Measurements from ENCODE around the gene JAKMIP1.

JAKMIP1 gene

GRCh38 chr4:6200011-6200921, at the start of gene JAKMIP1:
JAKMIP1 (minus strand) TSS chr4:6200549; CDS start chr4:6112850, 87,699 bp downstream.
- in situ Hi-C loops (cut with MboI; ENCODE audit: low pct_unique_long_range_greater_than_20kb, low sequenced_read_pairs): no loop called here
- no peak for DNase-seq

GRCh38 chr4:6248394-6248793, 48.0 kb upstream of the JAKMIP1 start:
- in situ Hi-C loops (cut with MboI; ENCODE audit: low pct_unique_long_range_greater_than_20kb, low sequenced_read_pairs): no loop called here
- DNase-seq: no peak

DNA sequence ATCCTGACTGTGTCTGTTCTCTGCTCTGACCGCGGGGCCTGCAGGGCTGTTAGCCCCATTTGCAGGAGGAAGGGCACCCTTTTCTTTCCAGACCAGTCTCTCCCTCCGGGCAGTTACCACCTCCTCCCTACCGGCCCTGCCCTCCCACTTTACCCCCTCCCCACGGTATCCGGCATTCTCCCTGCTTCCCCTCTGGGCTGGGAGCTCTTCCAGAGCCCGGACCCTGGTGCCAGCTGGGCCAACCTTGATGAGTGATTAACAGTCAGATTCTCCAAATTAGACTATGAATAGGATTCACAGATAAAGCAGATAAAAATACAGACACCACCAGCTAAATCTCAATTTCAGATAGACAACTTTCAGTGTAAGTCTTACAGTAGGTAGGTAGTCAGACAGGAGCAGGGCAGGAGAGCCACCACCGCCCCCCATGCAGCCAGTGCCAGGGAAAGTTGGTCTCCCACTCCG, 45.9 kb upstream of the JAKMIP1 start:
- in situ Hi-C loops (cut with MboI; ENCODE audit: low pct_unique_long_range_greater_than_20kb, low sequenced_read_pairs): no loop called here
- DNase-seq: no peak

DNA sequence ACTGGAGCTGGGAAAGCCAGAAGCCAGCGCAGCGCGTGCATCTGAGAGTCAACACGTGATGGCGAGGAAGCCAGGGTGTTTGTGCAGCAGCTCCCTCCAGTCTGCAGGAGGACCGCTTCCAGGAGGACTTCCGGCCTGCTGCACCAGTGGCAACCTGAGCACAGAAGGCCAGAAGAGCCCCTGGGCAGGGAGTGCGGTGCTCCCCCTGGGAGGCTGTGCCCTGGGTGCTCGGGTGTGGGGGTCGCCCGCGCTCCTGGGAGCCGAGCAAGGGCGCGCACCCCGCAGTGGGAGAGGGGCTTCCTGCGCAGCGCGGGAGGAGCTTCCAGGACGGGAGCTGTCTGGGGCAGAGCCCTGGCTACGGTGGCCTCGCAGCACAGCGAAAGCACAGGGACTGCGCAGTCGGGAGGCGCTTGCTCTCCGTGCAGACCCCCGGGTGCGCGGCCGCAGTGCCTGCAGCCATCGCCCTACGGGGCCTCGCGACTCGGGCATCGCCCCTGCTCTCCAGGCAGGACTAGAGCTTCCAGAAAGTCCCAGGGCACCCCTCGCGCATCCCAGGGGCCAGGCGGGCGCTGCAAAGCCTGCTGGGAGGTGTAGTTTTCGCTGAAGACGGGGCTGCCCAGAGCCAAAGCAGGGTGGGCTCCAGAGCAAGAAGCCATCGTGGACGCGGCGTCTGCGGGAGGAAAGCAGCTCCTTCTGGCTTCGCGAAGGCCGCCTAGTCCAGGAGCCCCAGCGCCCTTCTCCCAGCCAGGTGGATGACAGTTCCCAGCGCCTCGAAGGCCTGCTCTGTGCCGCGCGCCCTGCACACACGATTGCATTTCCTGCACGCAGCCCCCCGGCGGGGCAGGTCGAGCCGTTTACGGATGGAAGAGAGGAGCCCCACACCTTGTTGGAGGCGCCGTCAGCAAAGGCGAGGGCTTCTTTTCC, 45.2 kb upstream of the JAKMIP1 start:
- in situ Hi-C loops (cut with MboI; ENCODE audit: low pct_unique_long_range_greater_than_20kb, low sequenced_read_pairs): no loop called here
- no peak for DNase-seq

- in situ Hi-C loops (cut with MboI; ENCODE audit: low pct_unique_long_range_greater_than_20kb, low sequenced_read_pairs): no loop called here
- no peak for DNase-seq
These were observed 42.1 kb upstream of the JAKMIP1 start for GRCh38 chr4:6242271-6243029.

DNA sequence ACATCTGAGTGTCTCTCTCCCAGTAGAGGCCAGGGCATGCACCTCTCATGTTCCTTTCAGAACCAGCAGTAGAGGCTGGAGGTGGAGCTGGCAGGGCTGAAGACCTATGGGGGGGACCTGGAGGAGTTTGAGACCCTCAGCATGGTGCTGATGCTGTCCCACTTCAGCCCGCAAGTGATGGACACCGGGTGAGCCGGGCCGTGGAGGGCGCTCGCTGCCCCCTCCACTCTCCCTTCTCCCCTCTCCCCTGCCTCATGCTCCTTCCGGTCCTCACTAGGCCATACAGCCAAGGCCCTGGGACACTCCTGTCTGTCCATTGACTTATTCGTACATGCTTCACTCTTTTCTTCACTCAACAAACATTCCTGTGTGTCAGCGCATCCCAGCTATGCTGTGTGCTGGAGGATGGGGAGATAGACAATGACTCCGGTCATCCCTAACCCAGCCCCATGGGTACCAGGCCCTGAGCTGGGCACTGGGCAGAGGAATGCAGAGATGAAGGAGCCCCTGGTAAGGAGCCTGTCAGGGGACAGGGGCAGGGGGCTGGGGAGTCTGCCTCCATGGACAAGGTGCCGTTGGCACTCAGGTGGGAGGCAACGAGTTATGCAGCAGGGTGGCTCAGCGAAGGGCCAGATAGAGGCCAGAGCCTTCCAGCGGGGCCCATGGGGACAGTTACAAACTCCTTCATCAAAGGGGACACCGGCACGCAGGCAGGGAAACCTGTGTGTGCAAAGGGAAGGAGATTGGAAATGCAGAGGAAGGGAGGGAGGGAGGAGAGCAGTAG, 40.9 kb upstream of the JAKMIP1 start:
- in situ Hi-C loops (cut with MboI; ENCODE audit: low pct_unique_long_range_greater_than_20kb, low sequenced_read_pairs): no loop called here
- DNase-seq: no peak

DNA sequence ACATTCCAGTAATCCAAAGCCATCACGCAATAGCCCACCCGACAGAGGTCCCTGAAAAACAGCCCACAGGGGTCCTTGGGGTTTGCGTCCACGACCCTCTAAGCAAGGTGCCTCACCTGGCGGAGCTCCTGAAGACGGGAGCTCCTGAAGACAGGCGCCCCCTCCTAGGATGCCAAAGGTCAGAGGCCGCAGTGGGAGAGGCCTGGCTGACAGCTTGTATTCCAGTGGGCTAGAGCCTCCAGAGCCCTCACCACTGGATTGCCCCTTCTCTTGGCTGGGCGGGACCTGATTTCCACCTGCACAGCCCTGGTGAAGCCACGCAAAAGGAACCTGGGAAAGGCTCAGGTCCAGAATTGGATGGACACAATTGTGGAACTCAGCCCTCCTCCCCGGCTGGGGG, 39.6 kb upstream of the JAKMIP1 start:
- DNase-seq: no peak
- in situ Hi-C loops (cut with MboI; ENCODE audit: low pct_unique_long_range_greater_than_20kb, low sequenced_read_pairs): no loop called here

- in situ Hi-C loops (cut with MboI; ENCODE audit: low pct_unique_long_range_greater_than_20kb, low sequenced_read_pairs): no loop called here
- DNase-seq: no peak
These were observed 39.1 kb upstream of the JAKMIP1 start for GRCh38 chr4:6239486-6239885.

DNA sequence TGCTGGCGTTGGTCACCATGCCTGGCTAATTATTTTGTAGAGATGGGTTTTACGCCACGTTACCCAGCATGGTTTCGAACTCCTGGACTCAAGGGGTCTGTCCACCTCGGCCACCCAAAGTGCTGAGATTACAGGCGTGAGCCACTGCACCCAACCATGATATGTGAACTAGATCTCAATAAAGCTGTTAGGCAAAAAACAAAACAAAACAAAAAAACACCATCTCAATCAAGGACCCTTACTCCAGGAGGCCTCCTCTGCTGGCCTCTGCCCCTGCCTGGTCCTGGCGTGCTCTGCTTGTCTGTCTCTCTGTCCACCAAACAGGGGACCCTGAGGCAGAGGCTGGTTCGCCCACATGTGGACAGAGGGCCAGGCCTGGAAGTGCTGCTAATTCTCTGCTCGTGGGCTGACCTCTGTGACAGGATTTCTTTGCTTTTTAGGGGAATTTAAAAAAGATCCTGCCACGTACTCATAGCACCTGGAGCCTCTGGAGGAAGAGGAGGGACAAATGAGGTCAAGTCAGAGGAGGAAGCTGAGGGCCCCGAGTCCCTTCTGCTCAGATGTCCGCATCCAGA, 36.6 kb upstream of the JAKMIP1 start:
- no peak for DNase-seq
- in situ Hi-C loops (cut with MboI; ENCODE audit: low pct_unique_long_range_greater_than_20kb, low sequenced_read_pairs): no loop called here

DNA sequence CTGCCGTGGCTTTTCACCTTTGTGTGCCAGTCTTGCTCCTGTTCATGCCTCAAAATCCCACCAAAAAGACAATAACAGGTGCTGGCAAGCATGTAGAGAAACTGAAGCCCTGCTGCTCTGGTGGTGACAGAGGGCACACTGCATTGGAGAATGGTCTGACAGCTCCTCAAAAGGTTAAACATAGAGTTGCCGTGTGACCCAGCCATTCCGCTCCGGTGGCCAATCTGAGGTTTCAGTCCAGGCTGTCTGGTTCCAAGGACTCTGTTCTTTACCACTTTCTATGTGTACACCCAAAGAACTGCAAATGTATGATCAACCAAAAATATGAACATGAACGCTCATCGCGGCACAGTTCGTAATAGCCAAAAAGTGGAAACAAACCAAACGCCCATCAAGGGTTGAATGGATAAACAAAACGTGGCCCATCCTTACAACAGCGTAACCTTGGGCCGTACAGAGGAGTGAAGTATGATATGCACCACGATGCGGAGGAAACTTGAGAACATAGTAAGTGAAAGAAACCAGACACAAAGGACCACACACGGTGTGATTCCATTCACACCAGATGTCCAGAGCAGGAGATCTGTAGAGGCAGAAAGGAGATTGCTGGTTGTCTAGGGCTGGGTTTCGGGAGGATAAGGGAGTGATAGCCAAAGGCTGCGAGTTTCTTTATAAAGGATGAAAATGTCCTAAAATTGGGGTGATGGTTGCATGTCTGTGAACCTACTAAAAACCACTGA, 35.7 kb upstream of the JAKMIP1 start:
- in situ Hi-C loops (cut with MboI; ENCODE audit: low pct_unique_long_range_greater_than_20kb, low sequenced_read_pairs): no loop called here
- DNase-seq: no peak

GRCh38 chr4:6235012-6235411, 34.7 kb upstream of the JAKMIP1 start:
- DNase-seq: no peak
- in situ Hi-C loops (cut with MboI; ENCODE audit: low pct_unique_long_range_greater_than_20kb, low sequenced_read_pairs): no loop called here

DNA sequence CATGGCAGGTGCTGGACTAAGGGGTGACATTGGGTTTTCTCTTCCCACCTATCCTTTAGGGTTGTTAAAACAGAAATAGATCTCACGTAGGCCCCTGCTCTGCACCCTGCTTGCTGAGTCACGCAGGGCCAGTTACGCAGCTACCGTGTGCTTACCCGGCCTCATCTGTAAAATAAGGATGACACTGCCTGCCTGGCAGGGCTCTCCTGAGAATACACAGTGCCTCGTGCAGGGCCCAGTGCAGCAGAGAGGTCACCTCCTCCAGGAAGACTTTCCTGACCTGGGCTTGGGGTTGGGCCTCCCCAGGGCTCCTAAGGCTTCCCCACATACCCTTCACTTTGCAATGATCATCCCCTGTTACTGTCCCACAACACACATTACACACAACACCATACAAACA, 33.6 kb upstream of the JAKMIP1 start:
- DNase-seq: no peak
- in situ Hi-C loops (cut with MboI; ENCODE audit: low pct_unique_long_range_greater_than_20kb, low sequenced_read_pairs): no loop called here

DNA sequence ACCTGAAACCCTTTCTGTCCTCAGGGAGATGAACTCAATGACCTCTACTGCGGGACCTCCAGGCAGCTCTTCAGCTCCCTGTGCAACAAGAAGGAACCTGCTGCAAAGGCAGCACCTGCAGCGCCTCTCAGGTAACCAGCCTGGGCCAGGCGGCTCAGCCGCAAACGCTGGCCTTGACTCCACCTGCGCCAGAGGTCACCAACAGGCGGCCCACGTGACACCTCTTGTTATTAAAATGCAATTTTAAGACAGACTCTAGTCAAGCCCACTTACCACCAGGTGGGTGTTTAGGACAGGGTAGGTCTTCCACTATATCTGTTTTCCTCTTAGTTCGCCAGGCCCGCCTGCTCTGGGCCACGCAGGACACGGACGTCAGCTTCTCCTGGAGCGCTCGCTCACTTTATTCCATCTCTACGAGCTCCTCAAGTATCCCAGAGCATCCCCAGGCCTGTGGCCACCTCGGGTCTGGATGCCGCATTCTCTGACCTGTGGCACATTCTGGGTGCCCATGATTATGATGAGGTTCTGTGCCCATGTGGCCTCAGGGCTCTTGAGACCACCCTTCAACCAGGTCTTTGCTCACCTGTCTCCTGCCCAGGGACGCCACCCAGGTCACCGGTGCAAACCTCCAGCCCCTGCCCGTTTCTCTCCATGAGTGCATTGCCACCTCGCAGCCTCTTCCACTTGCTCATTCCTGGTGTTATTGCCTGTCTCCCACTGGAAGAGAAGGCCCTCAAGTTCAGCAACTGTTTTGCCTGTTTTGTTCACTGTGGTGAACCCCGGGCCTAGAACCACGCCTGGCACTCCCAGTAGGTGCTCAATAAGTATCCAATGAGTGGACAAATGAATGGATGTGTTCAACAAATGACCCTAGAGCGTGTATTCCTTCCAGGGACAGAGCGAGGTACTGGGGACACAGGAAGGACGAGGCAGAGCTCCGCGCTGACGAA, 32.8 kb upstream of the JAKMIP1 start:
- DNase-seq: no peak
- in situ Hi-C loops (cut with MboI; ENCODE audit: low pct_unique_long_range_greater_than_20kb, low sequenced_read_pairs): no loop called here

DNA sequence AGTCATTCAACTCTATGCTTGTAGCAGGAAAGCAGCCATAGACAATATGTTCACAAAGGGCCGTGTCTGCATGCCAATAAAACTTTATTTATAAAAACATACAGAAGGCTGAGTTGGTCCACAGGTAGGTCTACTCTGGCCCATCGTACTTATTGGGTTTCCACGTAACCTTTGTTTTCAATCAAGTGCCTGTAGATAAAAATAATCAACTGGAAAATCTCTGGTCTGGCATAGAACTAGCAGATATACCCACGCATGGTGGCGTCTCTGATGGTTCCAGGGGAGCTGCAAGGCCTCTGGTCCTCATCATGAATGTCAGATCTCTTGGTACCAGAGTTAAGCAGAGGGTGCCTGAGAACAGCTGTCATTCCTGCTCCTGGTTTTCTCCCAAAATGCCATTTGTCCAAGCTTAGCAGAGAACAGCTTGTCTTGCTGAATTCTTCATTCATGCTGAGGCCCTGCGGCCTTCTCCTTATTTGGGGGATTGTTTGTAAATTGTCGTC, 31.4 kb upstream of the JAKMIP1 start:
- in situ Hi-C loops (cut with MboI; ENCODE audit: low pct_unique_long_range_greater_than_20kb, low sequenced_read_pairs): no loop called here
- DNase-seq: no peak

- in situ Hi-C loops (cut with MboI; ENCODE audit: low pct_unique_long_range_greater_than_20kb, low sequenced_read_pairs): no loop called here
- no peak for DNase-seq
These were observed 30.7 kb upstream of the JAKMIP1 start for GRCh38 chr4:6230827-6231662.

GRCh38 chr4:6230502-6230785, 30.1 kb upstream of the JAKMIP1 start:
- in situ Hi-C loops (cut with MboI; ENCODE audit: low pct_unique_long_range_greater_than_20kb, low sequenced_read_pairs): no loop called here
- no peak for DNase-seq

All from KBM-7 (cell line).